GM12891 (cell line): ENCODE results near the gene SERPINE2.

Experiments
- PAX5 ChIP-seq: IDR thresholded peaks from 2 replicates; pipeline ENCODE4 v1.6.1; 2011; ENCODE audit warnings: low read length, moderate library complexity, mild to moderate bottlenecking; ENCODE audit not compliant: insufficient read depth, severe bottlenecking
- POLR2A ChIP-seq: IDR thresholded peaks from 2 replicates; pipeline ENCODE4 v1.6.1; 2011; ENCODE audit warnings: low read depth, low read length, control low read depth
- POLR2AphosphoS5 ChIP-seq: IDR thresholded peaks from 2 replicates; pipeline ENCODE4 v1.6.1; 2011; ENCODE audit warnings: low read depth, low read length, control low read depth
- POU2F2 ChIP-seq: IDR thresholded peaks from 2 replicates; pipeline ENCODE4 v1.6.1; 2011; ENCODE audit warnings: low read depth, mild to moderate bottlenecking, control low read depth, low read length, moderate library complexity
- SPI1 ChIP-seq: IDR thresholded peaks from 2 replicates; pipeline ENCODE4 v1.6.1; 2011; ENCODE audit warnings: low read depth, low read length, control low read depth
- TAF1 ChIP-seq: IDR thresholded peaks from 2 replicates; pipeline ENCODE4 v1.6.1; 2011; ENCODE audit warnings: low read depth, low read length, control low read depth

GRCh38 chr2:224017957-224018356, 21.1 kb downstream of the SERPINE2 start:
- no peak for TF ChIP-seq POLR2A
- TF ChIP-seq POLR2AphosphoS5 = no peak
- TF ChIP-seq PAX5 = no peak
- no peak for TF ChIP-seq SPI1
- no peak for TF ChIP-seq TAF1
- TF ChIP-seq POU2F2 = no peak
